K562 (cell line): ENCODE results near the gene ABCB9. TPM values are rescaled to one million over a fixed set of nuclear protein-coding genes. Genes with fewer than 3 reads are reported as not detected.

ENCODE experiments used
- ATAC-seq: fragments of 200-7000 bp; cut with Tn5 transposase; 3 replicates; pipeline ENCODE4 v1.9.1; 2020; ENCODE audit warnings: moderate library complexity
- BruUV-seq: library from RNA; stranded (reverse); fragments of 400-500 nt; replicated peaks from 2 replicates; lab custom pipeline; 2021; lab: Mats Ljungman, UMichigan
- CTCF ChIA-PET: fragments of 300-600 bp; formaldehyde crosslinking; extraction: SDS; loops from one replicate; lab custom pipeline; 2021; ENCODE audit warnings: low intra/inter-chr PET ratio; lab: Yijun Ruan, JAX
- POLR2A ChIA-PET: fragments of 300-600, 350-650 bp; sonication (Branson Sonifier 250); formaldehyde crosslinking; extraction: SDS; loops from one replicate; lab custom pipeline; 2021; ENCODE audit warnings: antibody characterized with exemption, inconsistent platforms; lab: Yijun Ruan, JAX
- DNase-seq, 4 experiments: peaks; one replicate each; pipeline versions ENCODE4 v3.0.0 to v3.0.0-alpha.2; 2011 to 2018; ENCODE audit warnings: low spot score in 3 of 4, mixed read lengths in 3 of 4; ENCODE audit errors: extremely low read depth in 1 of 4
- FAIRE-seq: peaks from 2 replicates; lab custom pipeline; 2011; peaks lifted over from hg19 to GRCh38; lab: Jason Lieb, UNC
- H2AFZ ChIP-seq: 2 replicates; pipeline ENCODE4 v1.6.0; 2011; ENCODE audit warnings: low read depth, low read length, control low read depth, inconsistent platforms
- H3K27ac ChIP-seq: fragments of 200-600 bp; 3 replicates; pipeline ENCODE4 v1.8.0; 2011; ENCODE audit warnings: low read depth, mild to moderate bottlenecking, control low read depth, inconsistent platforms, low read length, moderate library complexity, mixed read lengths; ENCODE audit errors: extremely low read depth
- H3K27me3 ChIP-seq, 2 experiments: fragments of 300-600 bp in 1 of 2; 2 replicates in 1 of 2; 3 replicates in 1 of 2; pipeline versions ENCODE4 v1.6.0 to v1.8.0; 2011; ENCODE audit warnings: inconsistent platforms in 2 of 2, low read length in 2 of 2, mild to moderate bottlenecking in 1 of 2, mixed read lengths in 1 of 2, moderate library complexity in 1 of 2; ENCODE audit not compliant: control insufficient read depth in 2 of 2, insufficient read depth in 2 of 2
- H3K36me3 ChIP-seq: fragments of 300-600 bp; 3 replicates; pipeline ENCODE4 v1.8.0; 2011; ENCODE audit warnings: mild to moderate bottlenecking, low read length, inconsistent platforms; ENCODE audit not compliant: control insufficient read depth, insufficient read depth
- H3K4me1 ChIP-seq, 2 experiments: fragments of 200-600 bp in 1 of 2; replicated peaks in 1 of 2; 2 replicates in 1 of 2; 3 replicates in 1 of 2; pipeline versions ENCODE4 v1.5.1 to v1.8.0; 2011; ENCODE audit warnings: inconsistent platforms in 2 of 2, low read length in 2 of 2, mild to moderate bottlenecking in 1 of 2, mixed read lengths in 1 of 2, moderate library complexity in 1 of 2; ENCODE audit not compliant: control insufficient read depth in 2 of 2, insufficient read depth in 2 of 2
- H3K4me2 ChIP-seq: 2 replicates; pipeline ENCODE4 v1.6.1; 2011; ENCODE audit warnings: low read length, control low read depth, inconsistent platforms, mixed read lengths; ENCODE audit not compliant: insufficient read depth
- H3K4me3 ChIP-seq: fragments of 200-600 bp; sonication (generic), shearing (Covaris generic); 2 replicates; pipeline ENCODE4 v1.5.1; 2016; ENCODE audit warnings: control low read depth, inconsistent platforms
- H3K79me2 ChIP-seq: fragments of 200-600 bp; 3 replicates; pipeline ENCODE4 v1.8.0; 2011; ENCODE audit warnings: low read length, inconsistent platforms; ENCODE audit not compliant: control insufficient read depth, insufficient read depth
- H3K9ac ChIP-seq, 2 experiments: 2 replicates each; pipeline versions ENCODE4 v1.6.0 to v1.6.1; 2011; ENCODE audit warnings: low read depth in 2 of 2, low read length in 2 of 2, control low read depth in 1 of 2, inconsistent platforms in 1 of 2, mild to moderate bottlenecking in 1 of 2, mixed read lengths in 1 of 2; ENCODE audit not compliant: insufficient read depth in 1 of 2
- H3K9me1 ChIP-seq: one replicate; pipeline ENCODE4 v1.6.0; 2011; ENCODE audit warnings: inconsistent platforms, mild to moderate bottlenecking, low read length, moderate library complexity; ENCODE audit not compliant: control insufficient read depth, insufficient read depth
- H3K9me3 ChIP-seq: replicated peaks from 2 replicates; pipeline ENCODE4 v1.5.1; 2011; ENCODE audit warnings: low read depth, low read length, inconsistent platforms; ENCODE audit not compliant: control insufficient read depth, insufficient read depth
- H4K20me1 ChIP-seq: replicated peaks from 2 replicates; pipeline ENCODE4 v1.6.1; 2011; ENCODE audit warnings: low read length, inconsistent platforms, mixed read lengths; ENCODE audit not compliant: control insufficient read depth, insufficient read depth
- FOXM1 ChIP-seq, 2 experiments: fragments of 450-650 bp in 1 of 2; sonication (generic) in 1 of 2; formaldehyde crosslinking in 1 of 2; IDR thresholded peaks; 2 replicates each; pipeline versions ENCODE4 v1.6.1 to v1.9.0; 2017 to 2022; ENCODE audit warnings: low read depth in 2 of 2, mild to moderate bottlenecking in 2 of 2, missing genetic modification reagents in 1 of 2, moderate library complexity in 1 of 2
- POLR2AphosphoS5 ChIP-seq: IDR thresholded peaks from 2 replicates; pipeline ENCODE4 v1.6.1; 2011; ENCODE audit warnings: mild to moderate bottlenecking, low read depth, low read length, moderate library complexity; ENCODE audit not compliant: control insufficient read depth, insufficient read depth
- POLR2G ChIP-seq: fragments of 200-400 bp; formaldehyde crosslinking; IDR thresholded peaks from 2 replicates; pipeline ENCODE4 v1.6.1; 2017; ENCODE audit warnings: low read depth, mild to moderate bottlenecking, antibody characterized with exemption, low read length, moderate library complexity
- RBBP5 ChIP-seq: fragments of 200-600 bp; sonication (generic); IDR thresholded peaks from 2 replicates; pipeline ENCODE4 v1.6.1; 2012; ENCODE audit warnings: borderline replicate concordance, mild to moderate bottlenecking, low read length, control low read depth, inconsistent platforms; ENCODE audit not compliant: insufficient read depth, poor library complexity, severe bottlenecking
- WGBS: fragments of 100-300 bp; shearing (Covaris generic); methylation state at CpG from one replicate; pipeline ENCODE4 v1.1.6; 2016; ENCODE audit warnings: low coverage, mixed read lengths; ENCODE audit not compliant: insufficient coverage; ENCODE audit errors: missing lambda C conversion rate; 5-methylcytosine and 5-hydroxymethylcytosine counted together
- in situ Hi-C: fragments of 300-500 bp; cut with MboI; formaldehyde crosslinking; loops from 4 replicates; pipeline ENCODE4 v1.15.0; 2018; ENCODE audit warnings: inconsistent platforms, mixed read lengths
- intact Hi-C: fragments of 100-400 bp; cut with micrococcal nuclease; formaldehyde crosslinking; loops from 2 replicates; pipeline ENCODE4 v1.14.2; 2022
- polyA plus RNA-seq, 8 experiments: library from polyadenylated mRNA; depleted of rRNA in 4 of 8; stranded (reverse) in 5 of 8; unstranded in 3 of 8; fragments of >200 nt; fragmentation: Nextera tagmentation in 2 of 8; fragmentation: Illumina TruSeq in 1 of 8; extraction: Ambion mirVana in 2 of 8; extraction: Trizol in 1 of 8; gene quantifications; 2 replicates each; pipeline versions ENCODE4 v1.2.1 to v1.2.3, GENCODE V29; 2011 to 2014; ENCODE audit warnings: inconsistent platforms in 1 of 8, missing spikeins in 1 of 8
- total RNA-seq, 7 experiments: library from RNA; depleted of rRNA in 6 of 7; stranded (reverse); fragments of >200 nt in 6 of 7; fragmentation: Illumina TruSeq in 2 of 7; extraction: Trizol in 2 of 7; gene quantifications; 2 replicates each; pipeline versions ENCODE4 v1.2.1 to v1.2.3, GENCODE V29; 2011 to 2021; ENCODE audit warnings: low replicate concordance in 1 of 7
- TF ChIP-seq, protein P1 (sequence below): sonication (generic); formaldehyde crosslinking; IDR thresholded peaks from 2 replicates; pipeline ENCODE4 v1.9.0; 2022; ENCODE audit warnings: mild to moderate bottlenecking, missing genetic modification reagents

The ABCB9 gene
- total and polyA plus RNA-seq, 9 of the 15 experiments (the other 6 are each of a cell fraction or from before 2014, with no cell fraction given): 0.20 to 12.6 (median 6.2) TPM

DNA sequence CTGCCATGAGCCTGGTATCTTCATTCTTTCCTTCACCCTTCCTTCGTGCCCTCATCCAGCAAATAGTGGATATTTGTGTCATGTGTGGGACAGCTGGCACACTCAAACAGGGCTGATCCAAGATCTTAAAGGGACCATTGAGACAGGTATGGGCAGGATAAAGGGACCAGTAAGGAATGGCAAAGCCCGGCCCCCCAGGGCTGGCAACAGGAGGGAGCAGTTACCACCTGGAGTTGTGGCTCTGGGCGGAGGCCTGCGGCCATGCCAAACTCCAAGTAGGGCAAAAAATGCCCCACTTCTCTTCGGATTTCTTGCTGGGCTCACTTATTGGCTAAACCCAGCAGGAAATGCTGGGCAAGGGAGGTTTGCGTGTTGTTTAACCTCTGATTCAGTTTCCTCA lies 10.9 kb upstream of the ABCB9 start:
- Histone ChIP-seq H3K27ac (no peak overlapping the region), H3K27me3 (no peaks in the 10 kb centered on the region), H3K9me3 (no peaks in the 10 kb centered on the region), H3K79me2 (peaks cover 54% of the 10 kb centered on the region), H3K36me3 (peaks cover 40% of the 10 kb centered on the region; the same call in 2 of the 3 replicates), H2AFZ (no peak overlapping the region), H4K20me1 (no peaks in the 10 kb centered on the region; the same call in 1 of the 2 replicates), H3K4me3 (no peak overlapping the region), H3K4me2 (no peak overlapping the region), H3K9me1 (no peaks in the 10 kb centered on the region), H3K4me1 (peaks cover 25 to 63% of the 10 kb centered on the region in 2 experiments), H3K9ac (peak overlapping the region in 1 of 2 experiments; percentile 94; a peak in 1 of 4 replicates)
- in situ Hi-C loops: no loop called here
- TF ChIP-seq, protein P1, sequence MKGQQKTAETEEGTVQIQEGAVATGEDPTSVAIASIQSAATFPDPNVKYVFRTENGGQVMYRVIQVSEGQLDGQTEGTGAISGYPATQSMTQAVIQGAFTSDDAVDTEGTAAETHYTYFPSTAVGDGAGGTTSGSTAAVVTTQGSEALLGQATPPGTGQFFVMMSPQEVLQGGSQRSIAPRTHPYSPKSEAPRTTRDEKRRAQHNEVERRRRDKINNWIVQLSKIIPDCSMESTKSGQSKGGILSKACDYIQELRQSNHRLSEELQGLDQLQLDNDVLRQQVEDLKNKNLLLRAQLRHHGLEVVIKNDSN: no peak
- peak; percentile 29; the same call in 1 of the 2 replicates for TF ChIP-seq POLR2AphosphoS5
- no peak for TF ChIP-seq FOXM1 (IDR thresholded peaks at IDR 0.05; ENCODE audit: low read depth)
- no peak for TF ChIP-seq FOXM1 (CRISPR knock-in tag; IDR thresholded peaks at IDR 0.05; ENCODE audit: low read depth)
- ChIA-PET POLR2A (interaction anchor here (0.5 to 3.2 kb wide), 5 partner anchors 7 to 65 kb away, joined by 3 to 22 read pairs (median 5); no protein-coding TSS in a partner anchor), CTCF (no interaction called here)
- intact Hi-C loops: no loop called here
- no TSS peak for BruUV-seq
- ATAC-seq: no peak
- 97% methylated on average over 6 of the region's 6 CpGs for WGBS
- no peak for FAIRE-seq
- no peak for DNase-seq

DNA sequence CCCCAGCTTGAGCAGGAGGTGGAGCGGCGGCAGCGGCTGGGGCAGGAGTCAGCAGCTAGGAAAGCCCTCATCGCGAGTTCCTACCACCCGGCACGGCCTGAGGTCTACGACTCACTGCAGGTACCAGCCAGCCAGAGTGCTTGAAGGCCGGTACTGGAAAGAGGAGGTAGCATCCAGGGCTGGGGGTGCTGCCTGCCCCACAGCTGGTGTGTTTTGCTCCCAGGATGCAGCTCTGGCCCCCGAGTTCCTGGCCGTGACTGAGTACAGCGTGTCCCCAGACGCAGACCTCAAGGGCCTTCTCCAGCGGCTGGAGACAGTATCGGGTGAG lies 10.3 kb upstream of the ABCB9 start:
- Histone ChIP-seq H3K4me3 (peak overlapping the region; percentile 66), H2AFZ (no peak overlapping the region), H3K9me1 (no peaks in the 10 kb centered on the region), H3K4me2 (peak overlapping the region; percentile 100), H3K27me3 (no peaks in the 10 kb centered on the region), H3K4me1 (peaks cover 20 to 60% of the 10 kb centered on the region in 2 experiments), H3K27ac (peak overlapping the region; percentile 97), H3K9me3 (no peaks in the 10 kb centered on the region), H3K79me2 (peaks cover 49% of the 10 kb centered on the region), H3K36me3 (peaks cover 34% of the 10 kb centered on the region; the same call in 2 of the 3 replicates), H4K20me1 (no peaks in the 10 kb centered on the region; the same call in 1 of the 2 replicates), H3K9ac (peak overlapping the region; percentile 94 to 98)
- intact Hi-C loops: no loop called here
- FAIRE-seq (no peak), ATAC-seq (no peak), DNase-seq (no peak)
- no peak for TF ChIP-seq RBBP5
- peak; percentile 53 for TF ChIP-seq POLR2G
- in situ Hi-C loops: no loop called here
- BruUV-seq: no TSS peak
- 81% methylated on average over 14 of the region's 15 CpGs for WGBS
- POLR2A ChIA-PET: interaction anchor here (0.5 to 3.2 kb wide), 11 partner anchors 8 to 668 kb away, joined by 3 to 22 read pairs (median 6); partner anchors contain the start of genes ABCB9, MPHOSPH9 and MTRFR
- CTCF ChIA-PET: no interaction called here
